ENCODE results near the gene TLE4. TPM values are rescaled to one million over a fixed set of nuclear protein-coding genes. Genes with fewer than 3 reads are reported as not detected.
A peak's percentile ranks its signal among the peaks of the same experiment; 100 is the strongest.

Gene TLE4
- total RNA-seq, 1 donor from 2014 or later, result 98.5 TPM

DNA sequence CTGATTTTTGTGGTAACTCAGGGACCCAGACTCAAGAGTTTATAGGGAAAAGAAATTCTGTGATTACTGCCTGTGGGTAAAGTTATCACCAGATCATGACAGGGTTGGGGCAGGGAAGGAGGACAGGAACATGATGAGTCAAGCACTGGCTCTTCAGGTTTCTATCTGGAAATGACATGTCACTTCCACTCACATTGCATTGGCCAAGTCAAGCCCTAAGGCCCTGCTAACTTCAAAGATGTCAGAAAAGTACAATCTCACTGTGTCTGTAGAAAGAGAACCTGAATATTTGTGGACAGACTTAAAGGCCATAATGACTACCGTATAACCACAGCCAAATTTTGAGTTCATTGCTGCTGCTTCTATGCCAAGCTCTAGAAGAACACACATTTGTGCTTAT, 187.7 kb downstream of the TLE4 start:
- Mint-ChIP-seq H3K36me3 (ENCODE audit: low read depth, unreplicated experiment) (no peaks in the 10 kb centered on the region), H3K27ac (ENCODE audit: unreplicated experiment) (peak overlapping the region; percentile 37), H3K27me3 (ENCODE audit: low read depth, unreplicated experiment) (no peaks in the 10 kb centered on the region), H3K4me1 (ENCODE audit: low read depth, unreplicated experiment) (peaks cover 14% of the 10 kb centered on the region), H3K9me3 (ENCODE audit: unreplicated experiment) (no peaks in the 10 kb centered on the region), H3K4me3 (ENCODE audit: unreplicated experiment) (no peak overlapping the region)
- Histone ChIP-seq H4K20me1 (ENCODE audit: insufficient read depth, low read length) (no peaks in the 10 kb centered on the region), H3K9me3 (ENCODE audit: insufficient read depth, low read depth, low read length) (no peaks in the 10 kb centered on the region), H3K4me3 (ENCODE audit: insufficient read depth, low read depth, low read length) (no peak overlapping the region), H3K27ac (ENCODE audit: low read depth, low read length) (no peak overlapping the region), H3K9ac (ENCODE audit: low read length) (no peak overlapping the region), H3K4me2 (ENCODE audit: low read length) (no peak overlapping the region), H3K79me2 (ENCODE audit: insufficient read depth, low read length) (no peaks in the 10 kb centered on the region), H3K36me3 (ENCODE audit: insufficient read depth, low read length) (no peaks in the 10 kb centered on the region), H3K27me3 (ENCODE audit: insufficient read depth, low read length) (no peaks in the 10 kb centered on the region), H2AFZ (ENCODE audit: low read depth, low read length) (no peak overlapping the region), H3K4me1 (ENCODE audit: insufficient read depth, low read length) (peaks cover 9% of the 10 kb centered on the region)
- no peak for DNase-seq (ENCODE audit: low read depth)
- TF ChIP-seq, protein P1, sequence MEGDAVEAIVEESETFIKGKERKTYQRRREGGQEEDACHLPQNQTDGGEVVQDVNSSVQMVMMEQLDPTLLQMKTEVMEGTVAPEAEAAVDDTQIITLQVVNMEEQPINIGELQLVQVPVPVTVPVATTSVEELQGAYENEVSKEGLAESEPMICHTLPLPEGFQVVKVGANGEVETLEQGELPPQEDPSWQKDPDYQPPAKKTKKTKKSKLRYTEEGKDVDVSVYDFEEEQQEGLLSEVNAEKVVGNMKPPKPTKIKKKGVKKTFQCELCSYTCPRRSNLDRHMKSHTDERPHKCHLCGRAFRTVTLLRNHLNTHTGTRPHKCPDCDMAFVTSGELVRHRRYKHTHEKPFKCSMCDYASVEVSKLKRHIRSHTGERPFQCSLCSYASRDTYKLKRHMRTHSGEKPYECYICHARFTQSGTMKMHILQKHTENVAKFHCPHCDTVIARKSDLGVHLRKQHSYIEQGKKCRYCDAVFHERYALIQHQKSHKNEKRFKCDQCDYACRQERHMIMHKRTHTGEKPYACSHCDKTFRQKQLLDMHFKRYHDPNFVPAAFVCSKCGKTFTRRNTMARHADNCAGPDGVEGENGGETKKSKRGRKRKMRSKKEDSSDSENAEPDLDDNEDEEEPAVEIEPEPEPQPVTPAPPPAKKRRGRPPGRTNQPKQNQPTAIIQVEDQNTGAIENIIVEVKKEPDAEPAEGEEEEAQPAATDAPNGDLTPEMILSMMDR (IDR thresholded peaks at IDR 0.05; ENCODE audit: insufficient read depth, low read depth, low read length), result no peak
- no peak for TF ChIP-seq EZH2 (IDR thresholded peaks at IDR 0.05; ENCODE audit: insufficient read depth, low read length)
- no peak for FAIRE-seq

GRCh38 chr9:79762070-79762469, 190.3 kb downstream of the TLE4 start:
- no peak overlapping the region for H3K4me3 Mint-ChIP-seq (ENCODE audit: unreplicated experiment)
- no peak overlapping the region for H2AFZ ChIP-seq (ENCODE audit: low read depth, low read length)
- H3K9ac ChIP-seq (ENCODE audit: low read length), result no peak overlapping the region
- H3K27me3 Mint-ChIP-seq (ENCODE audit: low read depth, unreplicated experiment), result no peaks in the 10 kb centered on the region
- peaks cover 29% of the 10 kb centered on the region for H3K4me1 Mint-ChIP-seq (ENCODE audit: low read depth, unreplicated experiment)
- H4K20me1 ChIP-seq (ENCODE audit: insufficient read depth, low read length), result no peaks in the 10 kb centered on the region
- DNase-seq (ENCODE audit: low read depth) (no peak), FAIRE-seq (no peak)
- peaks cover 29% of the 10 kb centered on the region for H3K4me1 ChIP-seq (ENCODE audit: insufficient read depth, low read length)
- H3K9me3 Mint-ChIP-seq (ENCODE audit: unreplicated experiment), result no peaks in the 10 kb centered on the region
- no peak for TF ChIP-seq EZH2 (IDR thresholded peaks at IDR 0.05; ENCODE audit: insufficient read depth, low read length)
- TF ChIP-seq, protein P1 (IDR thresholded peaks at IDR 0.05; ENCODE audit: insufficient read depth, low read depth, low read length), result no peak
- no peaks in the 10 kb centered on the region for H3K27me3 ChIP-seq (ENCODE audit: insufficient read depth, low read length)
- no peak overlapping the region for H3K4me2 ChIP-seq (ENCODE audit: low read length)
- no peak overlapping the region for H3K27ac ChIP-seq (ENCODE audit: low read depth, low read length)
- H3K36me3 ChIP-seq (ENCODE audit: insufficient read depth, low read length), result no peaks in the 10 kb centered on the region
- no peaks in the 10 kb centered on the region for H3K36me3 Mint-ChIP-seq (ENCODE audit: low read depth, unreplicated experiment)
- no peak overlapping the region for H3K4me3 ChIP-seq (ENCODE audit: insufficient read depth, low read depth, low read length)
- no peaks in the 10 kb centered on the region for H3K9me3 ChIP-seq (ENCODE audit: insufficient read depth, low read depth, low read length)
- no peak overlapping the region for H3K27ac Mint-ChIP-seq (ENCODE audit: unreplicated experiment)
- no peaks in the 10 kb centered on the region for H3K79me2 ChIP-seq (ENCODE audit: insufficient read depth, low read length)

DNA sequence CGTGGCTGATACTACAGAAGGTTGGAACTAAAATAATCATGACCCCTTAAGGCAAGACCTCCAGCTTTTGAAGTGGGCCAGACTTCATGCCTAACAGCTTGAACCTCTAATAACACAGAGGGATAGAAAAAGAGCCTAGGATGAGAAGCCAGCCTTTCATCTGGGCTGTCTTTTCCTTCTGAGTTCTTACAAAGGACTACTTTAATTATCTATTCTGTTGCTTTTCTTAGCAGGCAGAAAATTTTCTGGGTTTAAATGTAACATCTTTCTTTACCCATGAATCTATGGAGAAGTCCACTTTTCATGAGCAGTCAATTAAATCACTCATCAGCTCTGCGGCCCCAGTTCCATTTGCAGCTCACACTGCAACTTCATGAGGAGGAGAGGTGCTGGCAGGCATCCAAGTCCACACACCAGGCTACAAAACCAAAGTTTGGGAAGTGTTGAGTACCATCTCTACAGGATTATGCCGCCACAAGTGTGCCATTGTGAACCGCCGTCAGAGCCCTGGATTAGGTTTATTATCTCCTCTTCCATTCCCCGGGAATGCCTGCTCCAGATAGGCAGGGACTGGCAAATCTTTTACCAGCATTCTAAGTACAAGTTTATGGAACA, 192.0 kb downstream of the TLE4 start:
- Mint-ChIP-seq H3K27ac (ENCODE audit: unreplicated experiment) (peak overlapping the region; percentile 82), H3K9me3 (ENCODE audit: unreplicated experiment) (no peaks in the 10 kb centered on the region), H3K4me1 (ENCODE audit: low read depth, unreplicated experiment) (peaks cover 37% of the 10 kb centered on the region), H3K4me3 (ENCODE audit: unreplicated experiment) (no peak overlapping the region), H3K36me3 (ENCODE audit: low read depth, unreplicated experiment) (no peaks in the 10 kb centered on the region), H3K27me3 (ENCODE audit: low read depth, unreplicated experiment) (no peaks in the 10 kb centered on the region)
- DNase-seq (ENCODE audit: low read depth) (no peak), FAIRE-seq (no peak)
- H3K4me1 ChIP-seq (ENCODE audit: insufficient read depth, low read length), result peaks cover 29% of the 10 kb centered on the region
- no peaks in the 10 kb centered on the region for H3K79me2 ChIP-seq (ENCODE audit: insufficient read depth, low read length)
- H3K9ac ChIP-seq (ENCODE audit: low read length), result peak overlapping the region; percentile 29
- no peaks in the 10 kb centered on the region for H3K27me3 ChIP-seq (ENCODE audit: insufficient read depth, low read length)
- no peaks in the 10 kb centered on the region for H4K20me1 ChIP-seq (ENCODE audit: insufficient read depth, low read length)
- H3K4me2 ChIP-seq (ENCODE audit: low read length), result peak overlapping the region; percentile 67
- H3K9me3 ChIP-seq (ENCODE audit: insufficient read depth, low read depth, low read length), result no peaks in the 10 kb centered on the region
- no peak overlapping the region for H2AFZ ChIP-seq (ENCODE audit: low read depth, low read length)
- H3K27ac ChIP-seq (ENCODE audit: low read depth, low read length), result peak overlapping the region; percentile 58
- no peaks in the 10 kb centered on the region for H3K36me3 ChIP-seq (ENCODE audit: insufficient read depth, low read length)
- TF ChIP-seq EZH2 (IDR thresholded peaks at IDR 0.05; ENCODE audit: insufficient read depth, low read length), result no peak
- TF ChIP-seq, protein P1 (IDR thresholded peaks at IDR 0.05; ENCODE audit: insufficient read depth, low read depth, low read length), result no peak
- H3K4me3 ChIP-seq (ENCODE audit: insufficient read depth, low read depth, low read length), result no peak overlapping the region
